Panc1 (cell line): ENCODE data around the gene ZBTB7C. TPM values are rescaled to one million over a fixed set of nuclear protein-coding genes. Genes with fewer than 3 reads are reported as not detected.
A peak's percentile ranks its signal among the peaks of the same experiment; 100 is the strongest.

ENCODE experiments used
- ATAC-seq: fragments of 200-7000 bp; cut with Tn5 transposase; 2 replicates; pipeline ENCODE4 v1.9.1; 2020; ENCODE audit warnings: mild to moderate bottlenecking, moderate library complexity
- BruUV-seq: library from RNA; stranded (reverse); fragments of 400-500 nt; replicated peaks from 2 replicates; lab custom pipeline; 2021; lab: Mats Ljungman, UMichigan
- CTCF ChIA-PET: fragments of 300-600 bp; sonication (Branson Sonifier 250); formaldehyde crosslinking; loops from one replicate; lab custom pipeline; 2022; ENCODE audit warnings: antibody characterized with exemption; lab: Charles Lee
- POLR2A ChIA-PET: fragments of 300-600 bp; sonication (Branson Sonifier 250); formaldehyde crosslinking; loops from one replicate; lab custom pipeline; 2022; ENCODE audit warnings: antibody characterized with exemption; lab: Charles Lee
- DNase-seq: peaks from one replicate; pipeline ENCODE4 v3.0.0-alpha.2; 2010; ENCODE audit warnings: low read depth, low spot score
- H3K27ac ChIP-seq: 2 replicates; pipeline ENCODE4 v1.5.1; 2011; ENCODE audit warnings: mild to moderate bottlenecking, low read length, inconsistent platforms
- H3K27me3 ChIP-seq: fragments of 200-500 bp; sonication (Bioruptor generic); 2 replicates; pipeline ENCODE4 v1.6.0; 2014; ENCODE audit warnings: low read length, inconsistent platforms; ENCODE audit not compliant: control insufficient read depth, insufficient read depth
- H3K36me3 ChIP-seq: fragments of 200-500 bp; sonication (Bioruptor generic); 2 replicates; pipeline ENCODE4 v1.5.1; 2014; ENCODE audit warnings: inconsistent platforms, mild to moderate bottlenecking, low read length, moderate library complexity; ENCODE audit not compliant: control insufficient read depth, insufficient read depth
- H3K4me1 ChIP-seq: 2 replicates; pipeline ENCODE4 v1.5.1; 2011; ENCODE audit warnings: inconsistent platforms, mild to moderate bottlenecking, low read length, moderate library complexity; ENCODE audit not compliant: control insufficient read depth, insufficient read depth
- H3K4me3 ChIP-seq, 2 experiments: 2 replicates each; pipeline ENCODE4 v1.5.1; 2011 to 2012; ENCODE audit warnings: low read depth in 2 of 2, low read length in 2 of 2, mild to moderate bottlenecking in 2 of 2, inconsistent platforms in 1 of 2, moderate library complexity in 1 of 2
- H3K9me3 ChIP-seq: fragments of 200-500 bp; sonication (Bioruptor generic); 2 replicates; pipeline ENCODE4 v1.5.1; 2014; ENCODE audit warnings: low read depth, mild to moderate bottlenecking, inconsistent platforms, low read length, moderate library complexity; ENCODE audit not compliant: control insufficient read depth, insufficient read depth
- CTCF ChIP-seq: fragments of 450-650 bp; IDR thresholded peaks from 2 replicates; pipeline ENCODE4 v1.5.1; 2017; ENCODE audit warnings: mild to moderate bottlenecking
- POLR2AphosphoS5 ChIP-seq: IDR thresholded peaks from 2 replicates; pipeline ENCODE4 v1.6.1; 2012; ENCODE audit warnings: mild to moderate bottlenecking, low read depth, low read length, moderate library complexity
- REST ChIP-seq, 2 experiments: IDR thresholded peaks; 2 replicates each; pipeline ENCODE4 v1.6.1; 2011 to 2012; ENCODE audit warnings: low read depth in 2 of 2, control low read depth in 1 of 2, low read length in 1 of 2, mild to moderate bottlenecking in 1 of 2, moderate library complexity in 1 of 2; ENCODE audit not compliant: insufficient read depth in 1 of 2
- SIN3A ChIP-seq: IDR thresholded peaks from 2 replicates; pipeline ENCODE4 v1.6.1; 2012; ENCODE audit warnings: low read depth, mild to moderate bottlenecking, low read length, moderate library complexity, borderline replicate concordance; ENCODE audit not compliant: insufficient read depth
- TCF7L2 ChIP-seq: IDR thresholded peaks from 2 replicates; pipeline ENCODE4 v1.6.1; 2011; ENCODE audit warnings: mild to moderate bottlenecking, low read depth, low read length, inconsistent platforms
- in situ Hi-C: cut with HindIII; loops from 2 replicates; pipeline ENCODE4 v1.10.0; 2016; ENCODE audit warnings: low sequenced_read_pairs, low pct_unique_long_range_greater_than_20kb
- intact Hi-C: fragments of 100-400 bp; cut with micrococcal nuclease; formaldehyde crosslinking; loops from one replicate; pipeline ENCODE4 v1.10.0; 2022; ENCODE audit not compliant: unreplicated experiment
- total RNA-seq: library from RNA; stranded (reverse); gene quantifications from one replicate; pipeline ENCODE4 v1.2.1, GENCODE V29; 2021; ENCODE audit not compliant: unreplicated experiment

Gene ZBTB7C
- total RNA-seq, 1 experiment from 2014 or later = 0.03 TPM

- Histone ChIP-seq H3K4me3 (no peak overlapping the region), H3K27me3 (peaks cover 14% of the 10 kb centered on the region), H3K9me3 (no peaks in the 10 kb centered on the region), H3K36me3 (no peaks in the 10 kb centered on the region), H3K27ac (no peak overlapping the region), H3K4me1 (no peaks in the 10 kb centered on the region)
- ATAC-seq = no peak
- DNase-seq = no peak
- in situ Hi-C loops (no loop called here), intact Hi-C loops (no loop called here)
- no TSS peak for BruUV-seq
- TF ChIP-seq TCF7L2 (no peak), POLR2AphosphoS5 (no peak), SIN3A (no peak), REST (IDR thresholded peaks at IDR 0.05; ENCODE audit: insufficient read depth in 1 of 2, low read depth in 2 of 2, low read length in 1 of 2) (no peak), CTCF (no peak)
- ChIA-PET POLR2A (no interaction called here), CTCF (no interaction called here)
These were observed 4.2 kb upstream of the ZBTB7C start for GRCh38 chr18:48413342-48413741.

- TF ChIP-seq POLR2AphosphoS5 (no peak), CTCF (peak; percentile 77), TCF7L2 (no peak), REST (IDR thresholded peaks at IDR 0.05; ENCODE audit: insufficient read depth in 1 of 2, low read depth in 2 of 2, low read length in 1 of 2) (no peak)
- CTCF ChIA-PET = interaction anchor here (0.5 to 1.0 kb wide), 3 partner anchors 20 to 44 kb away, joined by 3 to 5 read pairs (median 4); no protein-coding TSS in a partner anchor
- in situ Hi-C loops (no loop called here), intact Hi-C loops (no loop called here)
- H3K27ac ChIP-seq = no peak overlapping the region
- POLR2A ChIA-PET = no interaction called here
- no peaks in the 10 kb centered on the region for H3K4me1 ChIP-seq
- no peaks in the 10 kb centered on the region for H3K9me3 ChIP-seq
- DNase-seq (peak; percentile 20), ATAC-seq (no peak)
- no TSS peak for BruUV-seq
- no peaks in the 10 kb centered on the region for H3K36me3 ChIP-seq
- H3K27me3 ChIP-seq = peaks cover 17% of the 10 kb centered on the region
- H3K4me3 ChIP-seq = no peak overlapping the region
These were observed 3.3 kb upstream of the ZBTB7C start for GRCh38 chr18:48412339-48412929.
